Stimulated activated CD8-positive, alpha-beta memory T cell treated with anti-CD3 and anti-CD28 coated beads, Interleukin-4, amount 100 ng/mL, for 4 hours (primary cell): ENCODE data around the gene PER2.

Experiments used
- DNase-seq, 2 donors: peaks; one replicate each; pipeline ENCODE4 v3.0.0-alpha.2; 2020; ENCODE audit warnings: low read depth in 2 of 2, low spot score in 1 of 2

Gene PER2

GRCh38 chr2:238251331-238251730, 37.1 kb downstream of the PER2 start:
- DNase-seq, result no peak

GRCh38 chr2:238250896-238251295, 37.5 kb downstream of the PER2 start:
- DNase-seq, result no peak

DNA sequence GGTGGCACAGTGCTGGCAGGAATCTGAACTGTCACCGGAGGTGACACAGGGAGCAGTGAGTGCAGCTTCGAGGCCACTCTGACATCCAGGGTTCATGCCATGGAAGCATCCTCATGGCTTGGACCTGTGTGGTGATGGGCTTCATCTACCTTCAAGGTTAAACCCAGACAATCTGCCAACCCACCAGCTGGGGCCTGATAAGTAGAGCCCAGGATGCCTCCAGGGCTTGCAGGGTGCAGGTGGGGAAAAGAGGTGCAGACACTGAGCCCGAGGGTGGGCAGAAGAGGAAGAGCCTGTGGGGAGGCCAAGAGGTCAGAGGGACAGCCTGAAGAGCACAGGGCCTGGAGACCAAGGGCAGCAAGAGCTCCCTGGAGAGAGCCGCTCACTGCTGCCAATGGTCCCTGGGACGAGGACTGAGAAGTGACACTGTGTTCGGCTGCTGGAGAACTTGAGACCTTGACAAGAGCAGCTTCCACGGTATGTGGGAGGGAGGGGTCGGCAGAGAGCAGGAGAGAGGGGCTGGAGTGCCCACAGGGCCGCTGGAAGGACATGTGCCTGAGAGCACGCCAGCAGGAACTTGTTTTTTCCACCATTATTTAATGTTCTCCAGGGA, 40.5 kb downstream of the PER2 start:
- DNase-seq, result no peak

DNA sequence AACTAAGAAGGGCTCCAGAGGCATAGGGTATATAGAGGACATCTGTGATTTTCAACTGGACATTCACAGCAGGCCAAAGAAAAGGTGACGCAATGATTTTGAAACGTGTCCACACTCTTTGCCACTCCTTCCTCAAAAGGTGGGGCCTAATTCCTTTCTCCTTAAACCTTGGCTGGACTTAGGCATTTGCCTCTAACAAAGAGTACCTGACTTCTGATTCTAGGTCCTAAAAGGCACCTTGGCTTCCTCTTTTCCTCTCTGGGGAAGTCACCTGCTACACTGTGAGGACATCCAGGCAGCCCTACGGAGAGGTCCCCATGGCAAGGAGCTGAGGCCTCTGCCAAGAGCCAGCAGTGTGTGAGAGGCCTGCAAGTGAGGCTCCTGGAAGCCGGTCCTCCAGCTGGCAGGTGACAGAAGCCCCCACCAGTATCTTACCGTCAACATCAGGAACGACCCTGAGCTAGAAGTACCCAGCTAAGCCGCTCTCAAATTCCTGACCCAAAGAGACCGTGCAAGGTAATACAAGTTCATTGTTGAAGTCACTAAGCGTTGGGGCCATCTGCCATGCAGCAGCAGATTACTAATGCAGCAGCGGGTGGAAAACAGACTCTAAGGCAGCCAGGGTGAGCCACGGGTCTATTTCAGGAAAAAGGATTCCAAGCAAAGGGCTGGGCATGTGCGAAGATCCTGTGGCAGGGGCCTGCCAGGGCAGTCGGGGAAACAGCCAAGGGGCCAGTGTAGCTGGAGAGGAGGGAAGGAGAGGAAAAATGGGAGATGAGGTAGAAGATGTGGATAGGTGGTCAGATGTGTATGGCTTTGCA, 41.2 kb downstream of the PER2 start:
- no peak for DNase-seq

- DNase-seq, result no peak
Observed at GRCh38 chr2:238244151-238244550, 44.3 kb downstream of the PER2 start.

- no peak for DNase-seq
Observed at GRCh38 chr2:238243496-238244076, 44.8 kb downstream of the PER2 start.

DNA sequence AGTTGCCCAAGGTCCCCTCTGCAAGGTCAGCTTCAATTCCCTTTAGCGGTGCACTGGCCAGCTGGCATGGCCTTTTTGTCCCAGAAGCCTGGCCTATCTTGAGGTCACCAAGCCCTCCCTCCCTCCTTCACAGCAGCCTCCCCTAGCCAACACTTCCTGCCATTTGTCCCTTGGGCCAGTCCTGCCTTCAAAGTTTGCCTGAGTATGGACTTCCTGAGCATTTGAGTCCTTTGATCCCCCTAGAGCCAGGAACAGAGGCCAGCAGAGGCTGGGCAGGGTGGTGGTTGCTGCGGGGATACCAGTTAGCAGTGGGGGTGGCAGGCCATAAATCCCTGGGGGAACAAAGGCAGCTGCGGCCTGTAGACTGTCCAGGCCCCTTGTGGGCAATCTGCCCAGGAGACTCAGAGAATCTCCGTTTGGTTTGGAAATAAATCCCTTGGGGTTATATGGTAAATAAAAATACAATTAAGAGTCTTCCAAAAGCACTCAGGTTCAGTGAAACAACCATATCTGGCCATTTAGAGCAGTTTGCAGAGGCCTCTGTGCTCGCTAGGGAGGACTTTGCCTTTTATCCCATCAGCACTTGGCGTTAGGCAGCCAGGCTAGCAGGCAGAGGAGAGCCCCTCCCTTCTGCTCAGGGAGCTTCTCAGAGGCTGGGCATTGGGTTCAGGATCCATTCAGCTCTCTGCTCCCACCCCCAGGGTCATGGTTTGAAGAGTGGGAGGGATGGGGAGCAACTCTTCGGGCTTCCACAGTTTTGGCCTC, 45.5 kb downstream of the PER2 start:
- no peak for DNase-seq

- DNase-seq, result no peak
Observed at GRCh38 chr2:238241970-238242369, 46.4 kb downstream of the PER2 start.

- DNase-seq, result no peak
Observed at GRCh38 chr2:238240757-238241711, 47.4 kb downstream of the PER2 start.

GRCh38 chr2:238239863-238240756, 48.3 kb downstream of the PER2 start, which contains the start of gene HES6:
Gene HES6, minus strand, starts transcription at chr2:238240038. Its CDS starts 133 bp downstream, at chr2:238239905.
- DNase-seq, result peak; percentile 36 to 50

DNA sequence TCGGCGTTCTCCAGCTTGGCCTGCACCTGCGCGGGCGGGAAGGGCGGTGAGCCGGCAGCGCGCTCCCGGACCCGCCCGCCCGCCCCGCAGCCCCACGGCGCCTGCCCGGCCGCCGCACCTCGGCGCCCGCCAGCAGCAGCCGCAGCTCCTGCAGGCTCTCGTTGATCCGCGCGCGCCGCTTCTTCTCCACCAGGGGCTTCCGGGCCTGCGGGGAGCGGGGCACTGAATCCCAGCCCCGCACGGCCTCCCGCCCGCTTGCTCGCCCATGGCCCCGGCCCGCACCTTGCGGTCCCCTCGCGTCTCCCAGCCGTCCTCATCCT, 48.9 kb downstream of the PER2 start:
- DNase-seq, result no peak

DNA sequence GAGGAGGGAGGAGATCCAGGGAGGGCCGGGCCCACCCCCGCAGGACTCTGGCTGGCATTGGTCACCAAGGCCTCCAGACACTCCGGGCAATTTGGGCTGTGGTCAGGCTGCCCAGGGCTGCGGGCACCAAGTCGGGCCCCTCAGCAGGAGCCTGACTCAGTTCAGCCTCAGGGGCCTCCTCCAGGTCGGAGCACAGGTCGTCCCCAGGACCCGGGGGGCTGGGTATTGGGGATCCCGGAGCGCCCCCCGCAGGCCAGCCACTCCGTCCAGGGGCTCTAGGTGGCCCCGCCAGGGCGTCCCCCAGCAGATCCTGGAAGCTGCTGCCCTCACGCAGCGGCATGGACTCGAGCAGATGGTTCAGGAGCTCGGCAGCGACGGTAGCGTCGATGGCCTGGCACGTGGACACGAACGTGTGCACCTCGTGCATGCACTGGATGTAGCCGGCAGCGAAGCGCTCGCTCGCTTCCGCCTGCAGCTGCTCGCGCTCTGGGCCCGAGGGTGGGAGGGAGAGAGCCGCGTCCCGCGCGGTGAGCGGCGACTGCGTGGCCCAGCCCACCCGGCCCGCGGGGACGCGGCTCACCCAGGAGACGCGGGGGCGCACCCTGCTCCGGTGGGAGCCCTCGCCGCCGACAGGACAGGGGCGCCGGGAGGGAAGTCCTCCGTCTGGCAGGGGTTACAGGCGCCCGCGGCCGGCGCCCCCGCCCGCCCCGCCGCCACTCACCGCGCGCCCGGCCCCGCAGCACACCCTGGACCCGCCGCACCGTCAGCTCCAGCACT, 49.5 kb downstream of the PER2 start:
- DNase-seq, result no peak

GRCh38 chr2:238238311-238238765, 50.1 kb downstream of the PER2 start:
- DNase-seq, result no peak

GRCh38 chr2:238237431-238238135, 50.8 kb downstream of the PER2 start:
- DNase-seq, result no peak

GRCh38 chr2:238236571-238236970, 51.8 kb downstream of the PER2 start:
- DNase-seq, result no peak

- DNase-seq, result no peak
Observed at GRCh38 chr2:238235856-238236255, 52.6 kb downstream of the PER2 start.

- DNase-seq, result no peak
Observed at GRCh38 chr2:238235331-238235732, 53.1 kb downstream of the PER2 start.

DNA sequence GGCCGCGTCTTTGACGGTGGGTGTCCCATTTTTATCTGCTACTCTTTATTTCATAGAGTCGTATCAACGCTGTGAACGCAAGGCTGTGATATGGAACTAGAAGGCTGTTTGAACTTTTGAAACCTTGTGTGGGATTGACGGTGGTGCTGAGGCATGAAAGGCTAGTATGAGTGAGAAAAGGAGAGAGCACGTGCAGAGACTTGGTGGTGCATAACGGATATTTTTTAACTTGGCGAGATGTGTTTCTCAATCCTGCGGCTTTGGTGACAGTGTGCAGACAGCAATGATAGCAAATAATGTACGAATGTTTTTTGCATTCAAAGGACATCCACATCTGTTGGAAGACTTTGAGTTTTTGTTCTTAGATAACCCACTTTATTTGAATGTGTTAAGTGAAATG, 54.8 kb downstream of the PER2 start:
- DNase-seq, result no peak
